ENCODE measurements around the gene GPC5.

The GPC5 gene

GRCh38 chr13:92307752-92308151, 909.3 kb downstream of the GPC5 start:
- no peak for DNase-seq

- no peak for DNase-seq
Observed at GRCh38 chr13:92312823-92313222, 914.4 kb downstream of the GPC5 start.

- DNase-seq: no peak
Observed at GRCh38 chr13:92313382-92313781, 915.0 kb downstream of the GPC5 start.

- DNase-seq: no peak
Observed at GRCh38 chr13:92315265-92315664, 916.8 kb downstream of the GPC5 start.

GRCh38 chr13:92316030-92316429, 917.6 kb downstream of the GPC5 start:
- no peak for DNase-seq

GRCh38 chr13:92317066-92317465, 918.6 kb downstream of the GPC5 start:
- no peak for DNase-seq

- DNase-seq: no peak
Observed at GRCh38 chr13:92320323-92320722, 921.9 kb downstream of the GPC5 start.

- DNase-seq: no peak
Observed at GRCh38 chr13:92321174-92321573, 922.8 kb downstream of the GPC5 start.

GRCh38 chr13:92345627-92346026, 947.2 kb downstream of the GPC5 start:
- DNase-seq: no peak

- no peak for DNase-seq
Observed at GRCh38 chr13:92346046-92346445, 947.6 kb downstream of the GPC5 start.

- no peak for DNase-seq
Observed at GRCh38 chr13:92354583-92354982, 956.2 kb downstream of the GPC5 start.

GRCh38 chr13:92355213-92355612, 956.8 kb downstream of the GPC5 start:
- no peak for DNase-seq

- no peak for DNase-seq
Observed at GRCh38 chr13:92362717-92363116, 964.3 kb downstream of the GPC5 start.

- DNase-seq: no peak
Observed at GRCh38 chr13:92365904-92366303, 967.5 kb downstream of the GPC5 start.

- no peak for DNase-seq
Observed at GRCh38 chr13:92377396-92377795, 979.0 kb downstream of the GPC5 start.

- DNase-seq: no peak
Observed at GRCh38 chr13:92379371-92379770, 981.0 kb downstream of the GPC5 start.

- no peak for DNase-seq
Observed at GRCh38 chr13:92384410-92384809, 986.0 kb downstream of the GPC5 start.

GRCh38 chr13:92387245-92387644, 988.8 kb downstream of the GPC5 start:
- DNase-seq: no peak

GRCh38 chr13:92390217-92390616, 991.8 kb downstream of the GPC5 start:
- DNase-seq: no peak

GRCh38 chr13:92403606-92404005, 1005.2 kb downstream of the GPC5 start:
- no peak for DNase-seq

GRCh38 chr13:92407858-92408257, 1009.4 kb downstream of the GPC5 start:
- DNase-seq: no peak

- DNase-seq: no peak
Observed at GRCh38 chr13:92412481-92412880, 1014.1 kb downstream of the GPC5 start.

- no peak for DNase-seq
Observed at GRCh38 chr13:92412996-92413395, 1014.6 kb downstream of the GPC5 start.

- DNase-seq: no peak
Observed at GRCh38 chr13:92413452-92413851, 1015.0 kb downstream of the GPC5 start.

GRCh38 chr13:92414851-92415250, 1016.4 kb downstream of the GPC5 start:
- no peak for DNase-seq

- no peak for DNase-seq
Observed at GRCh38 chr13:92415781-92416180, 1017.4 kb downstream of the GPC5 start.
